ENCODE measurements around the gene RANBP1.

RANBP1 gene

GRCh38 chr22:20138868-20139267 lies 23.0 kb downstream of the RANBP1 start:
- no peak for DNase-seq (ENCODE audit: extremely low read depth, insufficient read length)
- TF ChIP-seq, protein P1, sequence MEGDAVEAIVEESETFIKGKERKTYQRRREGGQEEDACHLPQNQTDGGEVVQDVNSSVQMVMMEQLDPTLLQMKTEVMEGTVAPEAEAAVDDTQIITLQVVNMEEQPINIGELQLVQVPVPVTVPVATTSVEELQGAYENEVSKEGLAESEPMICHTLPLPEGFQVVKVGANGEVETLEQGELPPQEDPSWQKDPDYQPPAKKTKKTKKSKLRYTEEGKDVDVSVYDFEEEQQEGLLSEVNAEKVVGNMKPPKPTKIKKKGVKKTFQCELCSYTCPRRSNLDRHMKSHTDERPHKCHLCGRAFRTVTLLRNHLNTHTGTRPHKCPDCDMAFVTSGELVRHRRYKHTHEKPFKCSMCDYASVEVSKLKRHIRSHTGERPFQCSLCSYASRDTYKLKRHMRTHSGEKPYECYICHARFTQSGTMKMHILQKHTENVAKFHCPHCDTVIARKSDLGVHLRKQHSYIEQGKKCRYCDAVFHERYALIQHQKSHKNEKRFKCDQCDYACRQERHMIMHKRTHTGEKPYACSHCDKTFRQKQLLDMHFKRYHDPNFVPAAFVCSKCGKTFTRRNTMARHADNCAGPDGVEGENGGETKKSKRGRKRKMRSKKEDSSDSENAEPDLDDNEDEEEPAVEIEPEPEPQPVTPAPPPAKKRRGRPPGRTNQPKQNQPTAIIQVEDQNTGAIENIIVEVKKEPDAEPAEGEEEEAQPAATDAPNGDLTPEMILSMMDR (IDR thresholded peaks at IDR 0.05; ENCODE audit: insufficient read depth, low read length, poor library complexity, severe bottlenecking) = no peak
- peaks cover 1% of the 10 kb centered on the region for H3K36me3 ChIP-seq (ENCODE audit: control insufficient read depth, insufficient read depth, low read length)
- no peaks in the 10 kb centered on the region for H3K27me3 ChIP-seq (replicated peaks; ENCODE audit: control insufficient read depth, insufficient read depth, low read length)
- H3K4me3 ChIP-seq (replicated peaks; ENCODE audit: low read depth, low read length) = no peak overlapping the region

DNA sequence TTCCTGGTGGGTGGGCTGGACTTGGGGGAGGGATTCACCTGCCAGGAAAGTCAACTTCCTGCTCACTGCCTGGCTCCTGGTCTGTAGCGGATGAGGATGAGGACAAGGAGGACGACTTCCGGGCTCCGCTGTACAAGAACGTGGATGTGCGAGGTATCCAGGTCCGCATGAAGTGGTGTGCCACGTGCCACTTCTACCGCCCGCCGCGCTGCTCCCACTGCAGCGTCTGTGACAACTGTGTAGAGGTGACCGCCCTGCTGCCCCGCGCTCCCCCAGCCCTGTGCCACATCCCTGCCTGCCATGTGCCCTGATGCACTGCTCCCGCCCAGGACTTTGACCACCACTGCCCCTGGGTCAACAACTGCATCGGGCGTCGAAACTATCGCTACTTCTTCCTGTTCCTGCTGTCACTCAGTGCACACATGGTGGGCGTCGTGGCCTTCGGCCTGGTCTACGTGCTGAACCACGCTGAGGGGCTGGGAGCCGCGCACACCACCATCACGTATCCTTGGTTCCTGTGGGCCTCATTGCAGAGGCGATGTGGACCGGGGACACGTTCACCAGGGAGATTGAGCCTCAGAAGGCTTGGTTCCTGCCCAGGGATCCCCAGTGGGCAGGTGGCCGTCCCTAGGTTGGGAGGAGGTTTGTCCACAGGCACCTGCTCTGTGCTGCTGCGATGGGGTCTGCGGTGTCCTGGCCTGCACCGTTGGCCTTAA lies 23.6 kb downstream of the RANBP1 start:
- H3K36me3 ChIP-seq (ENCODE audit: control insufficient read depth, insufficient read depth, low read length) = peaks cover 1% of the 10 kb centered on the region

DNA sequence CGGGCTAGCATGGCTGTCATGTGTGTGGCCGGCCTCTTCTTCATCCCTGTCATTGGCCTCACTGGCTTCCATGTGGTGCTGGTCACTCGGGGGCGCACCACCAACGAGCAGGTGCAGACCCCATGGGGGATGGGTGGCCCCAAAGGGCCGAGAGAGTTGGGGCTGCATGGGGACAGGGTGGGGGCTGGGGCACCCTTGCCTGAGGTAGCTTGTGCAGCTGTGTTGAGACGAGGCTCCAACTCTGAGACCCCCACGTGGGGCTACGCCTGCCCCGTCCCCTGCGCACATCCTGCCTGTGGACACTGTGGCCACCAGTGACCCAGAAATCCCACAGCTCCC lies 24.2 kb downstream of the RANBP1 start:
- no peaks in the 10 kb centered on the region for H3K27me3 ChIP-seq (replicated peaks; ENCODE audit: control insufficient read depth, insufficient read depth, low read length)
- no peak for DNase-seq (ENCODE audit: extremely low read depth, insufficient read length)
- H3K36me3 ChIP-seq (ENCODE audit: control insufficient read depth, insufficient read depth, low read length) = peaks cover 1% of the 10 kb centered on the region
- H3K4me3 ChIP-seq (replicated peaks; ENCODE audit: low read depth, low read length) = no peak overlapping the region
- TF ChIP-seq, protein P1 (IDR thresholded peaks at IDR 0.05; ENCODE audit: insufficient read depth, low read length, poor library complexity, severe bottlenecking) = no peak

More for the DNA sequence above, 23.6 kb downstream of the RANBP1 start:
- Histone ChIP-seq H3K27me3 (replicated peaks; ENCODE audit: control insufficient read depth, insufficient read depth, low read length) (no peaks in the 10 kb centered on the region), H3K4me3 (replicated peaks; ENCODE audit: low read depth, low read length) (no peak overlapping the region)
- TF ChIP-seq, protein P1 (IDR thresholded peaks at IDR 0.05; ENCODE audit: insufficient read depth, low read length, poor library complexity, severe bottlenecking) = no peak
- no peak for DNase-seq (ENCODE audit: extremely low read depth, insufficient read length)

- Histone ChIP-seq H3K36me3 (ENCODE audit: control insufficient read depth, insufficient read depth, low read length) (peaks cover 1% of the 10 kb centered on the region), H3K27me3 (replicated peaks; ENCODE audit: control insufficient read depth, insufficient read depth, low read length) (no peaks in the 10 kb centered on the region), H3K4me3 (replicated peaks; ENCODE audit: low read depth, low read length) (no peak overlapping the region)
- no peak for DNase-seq (ENCODE audit: extremely low read depth, insufficient read length)
- TF ChIP-seq, protein P1 (IDR thresholded peaks at IDR 0.05; ENCODE audit: insufficient read depth, low read length, poor library complexity, severe bottlenecking) = no peak
Measured at GRCh38 chr22:20140521-20140964, 24.6 kb downstream of the RANBP1 start.

GRCh38 chr22:20141186-20142077 lies 25.5 kb downstream of the RANBP1 start:
- TF ChIP-seq, protein P1 (IDR thresholded peaks at IDR 0.05; ENCODE audit: insufficient read depth, low read length, poor library complexity, severe bottlenecking) = no peak
- Histone ChIP-seq H3K36me3 (ENCODE audit: control insufficient read depth, insufficient read depth, low read length) (peaks cover 1% of the 10 kb centered on the region), H3K27me3 (replicated peaks; ENCODE audit: control insufficient read depth, insufficient read depth, low read length) (no peaks in the 10 kb centered on the region), H3K4me3 (replicated peaks; ENCODE audit: low read depth, low read length) (no peak overlapping the region)
- DNase-seq (ENCODE audit: extremely low read depth, insufficient read length) = no peak

All from GM06990 (cell line).